ENCODE results near the gene SLC39A11. TPM values are rescaled to one million over a fixed set of nuclear protein-coding genes. Genes with fewer than 3 reads are reported as not detected.

The SLC39A11 gene
- total RNA-seq, 4 donors from 2014 or later, result 55.1 to 123 (median 97.0) TPM

GRCh38 chr17:72749119-72749572 lies 343.3 kb downstream of the SLC39A11 start:
- 90 to 94% methylated on average over 6 of the region's 6 CpGs for WGBS, 2 donors
- TF ChIP-seq POLR2A (IDR thresholded peaks at IDR 0.05) (no peak), CTCF (IDR thresholded peaks at IDR 0.05) (no peak)
- no peaks in the 10 kb centered on the region for H3K4me1 ChIP-seq
- H3K4me3 ChIP-seq (replicated peaks in 1 of 3), result no peak overlapping the region
- H3K27ac ChIP-seq, result no peak overlapping the region
- no peaks in the 10 kb centered on the region for H3K9me3 ChIP-seq
- no peak for DNase-seq
- H3K27me3 ChIP-seq, result no peaks in the 10 kb centered on the region
- H3K36me3 ChIP-seq, result no peaks in the 10 kb centered on the region
- intact Hi-C loops (cut with DNase I), result no loop called here

GRCh38 chr17:72747501-72747900 lies 345.0 kb downstream of the SLC39A11 start:
- H3K9me3 ChIP-seq, result no peaks in the 10 kb centered on the region
- intact Hi-C loops (cut with DNase I), result no loop called here
- WGBS, 2 donors, result 76 to 91% methylated on average over 5 of the region's 5 CpGs

GRCh38 chr17:72745241-72745640 lies 347.2 kb downstream of the SLC39A11 start:
- H3K9me3 ChIP-seq, result no peaks in the 10 kb centered on the region
- intact Hi-C loops (cut with DNase I), result no loop called here
- H3K4me3 ChIP-seq (replicated peaks in 1 of 3), result no peak overlapping the region
- H3K27me3 ChIP-seq, result no peaks in the 10 kb centered on the region
- H3K4me1 ChIP-seq, result no peaks in the 10 kb centered on the region
- TF ChIP-seq POLR2A (IDR thresholded peaks at IDR 0.05), result no peak
- DNase-seq, result no peak
- no peak overlapping the region for H3K27ac ChIP-seq
- WGBS, 2 donors, result 97 to 100% methylated on average over 2 of the region's 2 CpGs
- no peaks in the 10 kb centered on the region for H3K36me3 ChIP-seq

More at GRCh38 chr17:72747501-72747900, 345.0 kb downstream of the SLC39A11 start:
- H3K36me3 ChIP-seq, result no peaks in the 10 kb centered on the region
- no peak for DNase-seq
- no peak overlapping the region for H3K4me3 ChIP-seq (replicated peaks in 1 of 3)
- H3K27ac ChIP-seq, result no peak overlapping the region
- TF ChIP-seq POLR2A (IDR thresholded peaks at IDR 0.05) (no peak), CTCF (IDR thresholded peaks at IDR 0.05) (no peak)
- no peaks in the 10 kb centered on the region for H3K4me1 ChIP-seq
- H3K27me3 ChIP-seq, result no peaks in the 10 kb centered on the region

GRCh38 chr17:72743037-72743467 lies 349.4 kb downstream of the SLC39A11 start:
- TF ChIP-seq CTCF (IDR thresholded peaks at IDR 0.05) (no peak), POLR2A (IDR thresholded peaks at IDR 0.05) (no peak)
- Histone ChIP-seq H3K4me3 (replicated peaks in 1 of 3) (no peak overlapping the region), H3K4me1 (no peaks in the 10 kb centered on the region), H3K9me3 (no peaks in the 10 kb centered on the region), H3K27ac (no peak overlapping the region), H3K27me3 (no peaks in the 10 kb centered on the region), H3K36me3 (no peaks in the 10 kb centered on the region)
- WGBS, 2 donors, result 86 to 89% methylated on average over 2 to 4 of the region's 4 CpGs
- DNase-seq, result no peak
- intact Hi-C loops (cut with DNase I), result no loop called here

- no peak overlapping the region for H3K27ac ChIP-seq
- TF ChIP-seq POLR2A (IDR thresholded peaks at IDR 0.05) (no peak), CTCF (IDR thresholded peaks at IDR 0.05) (no peak)
- no peaks in the 10 kb centered on the region for H3K4me1 ChIP-seq
- no peaks in the 10 kb centered on the region for H3K27me3 ChIP-seq
- 94 to 99% methylated on average over 4 of the region's 4 CpGs for WGBS, 2 donors
- H3K4me3 ChIP-seq (replicated peaks in 1 of 3), result no peak overlapping the region
- DNase-seq, result no peak
- peaks cover 0 to 5% of the 10 kb centered on the region in 2 donors for H3K36me3 ChIP-seq
- intact Hi-C loops (cut with DNase I), result no loop called here
- H3K9me3 ChIP-seq, result no peaks in the 10 kb centered on the region
Measured at GRCh38 chr17:72737151-72737690, 355.3 kb downstream of the SLC39A11 start.

Data from thyroid gland (tissue), 4 donors.